Stimulated activated CD8-positive, alpha-beta memory T cell treated with anti-CD3 and anti-CD28 coated beads, Interleukin-15, amount 100 ng/mL, for 48 hours (primary cell): ENCODE measurements around the gene ZBED1.
"Not testable (repeated sequence)": the region's sequence is repeated elsewhere in the genome, so short reads cannot be mapped to it uniquely, and the experiment has no call there.

Experiments
- DNase-seq, 2 donors: peaks; one replicate each; pipeline ENCODE4 v3.0.0-alpha.2; 2020; ENCODE audit warnings: low read depth in 2 of 2

Gene ZBED1

DNA sequence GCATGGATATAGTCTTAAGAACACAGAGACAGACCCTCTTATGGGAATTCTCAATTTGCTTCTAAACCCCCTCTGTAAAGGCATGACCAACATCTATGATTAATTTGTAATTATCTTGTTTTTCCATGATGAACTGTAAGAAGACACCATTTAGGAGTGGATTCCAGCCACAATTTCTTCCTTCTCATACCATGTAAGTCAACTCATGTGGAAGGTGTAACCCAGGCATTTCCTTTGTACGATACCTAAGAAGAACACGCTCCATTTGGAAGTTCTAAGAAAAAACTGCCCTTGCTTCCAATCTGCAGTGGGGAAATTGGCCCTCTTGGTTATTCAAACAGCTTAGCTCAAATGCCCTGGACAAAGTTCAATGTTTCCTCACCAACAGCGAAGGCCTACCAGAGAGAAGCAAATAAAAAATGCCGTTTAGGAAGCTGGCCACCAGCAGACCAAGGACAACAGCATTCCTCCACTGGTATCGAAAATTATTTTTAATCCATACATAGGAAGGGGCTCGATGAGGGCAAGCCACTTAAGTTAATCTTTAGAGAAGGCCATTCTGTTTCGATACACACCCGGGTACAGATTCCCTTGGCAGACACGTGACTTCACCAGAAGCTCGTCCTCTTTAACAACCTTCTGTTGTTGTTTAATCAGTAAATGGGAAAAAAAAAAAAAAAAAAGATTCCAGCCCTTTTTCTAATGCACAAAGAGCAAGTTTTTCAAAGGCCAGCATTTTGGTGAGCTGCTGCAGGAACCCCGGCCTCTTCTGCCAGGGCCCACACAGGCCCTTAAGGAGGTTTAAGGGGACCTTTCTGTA is 2.6 kb downstream of the ZBED1 start:
- no peak for DNase-seq

DNA sequence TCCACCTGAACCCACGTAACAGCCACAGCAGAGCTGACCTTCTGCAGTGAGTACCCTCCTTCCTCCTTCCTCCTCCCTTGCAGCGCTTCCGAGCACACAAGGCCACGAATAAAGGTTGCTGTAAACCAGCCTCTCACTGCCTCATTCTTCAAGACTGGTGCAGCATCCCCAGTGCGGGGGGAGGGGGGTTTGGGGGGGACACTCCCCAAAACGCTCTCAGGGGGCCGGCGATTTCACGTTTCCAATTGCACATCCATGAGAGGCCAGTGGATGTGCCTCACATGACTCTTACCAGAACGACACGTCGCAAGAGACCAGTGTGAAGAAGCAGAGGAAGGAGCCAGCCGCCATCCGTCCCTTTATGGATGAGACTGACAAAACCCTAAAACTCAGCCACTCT is 5.2 kb downstream of the ZBED1 start:
- no peak for DNase-seq

DNA sequence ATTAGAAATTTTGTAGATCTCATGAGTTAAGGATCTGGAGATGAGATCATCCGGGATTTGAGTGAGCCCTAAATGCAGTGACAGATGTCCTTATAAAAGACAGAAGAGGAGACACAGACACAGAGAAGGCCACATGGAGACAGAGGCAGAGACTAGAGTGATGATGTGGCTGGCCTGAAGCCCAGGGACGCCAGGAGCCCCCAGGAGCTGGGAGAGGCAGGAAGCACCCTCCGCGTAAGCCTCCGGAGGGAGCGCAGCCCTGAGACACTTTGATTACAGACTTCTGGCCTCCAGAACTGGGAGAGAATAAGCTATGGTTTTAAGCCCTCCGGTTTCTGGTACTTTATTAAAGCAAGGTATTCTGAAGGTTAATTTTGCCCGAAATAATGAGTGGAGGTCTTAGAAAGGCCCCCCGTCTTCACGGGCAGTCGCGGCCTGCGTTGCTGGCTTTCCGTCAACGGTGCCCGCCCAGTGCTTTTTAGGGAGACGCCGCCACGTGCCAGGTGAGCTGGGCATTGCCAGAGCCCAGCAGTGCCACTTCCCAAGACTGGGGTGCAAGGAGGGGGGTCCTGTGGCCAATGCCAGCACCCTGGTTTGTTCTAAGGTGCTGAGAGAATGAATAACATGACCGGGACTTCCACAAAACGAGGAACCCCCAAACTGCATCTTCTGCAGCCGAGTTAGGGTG is 8.1 kb downstream of the ZBED1 start:
- DNase-seq = no peak

DNA sequence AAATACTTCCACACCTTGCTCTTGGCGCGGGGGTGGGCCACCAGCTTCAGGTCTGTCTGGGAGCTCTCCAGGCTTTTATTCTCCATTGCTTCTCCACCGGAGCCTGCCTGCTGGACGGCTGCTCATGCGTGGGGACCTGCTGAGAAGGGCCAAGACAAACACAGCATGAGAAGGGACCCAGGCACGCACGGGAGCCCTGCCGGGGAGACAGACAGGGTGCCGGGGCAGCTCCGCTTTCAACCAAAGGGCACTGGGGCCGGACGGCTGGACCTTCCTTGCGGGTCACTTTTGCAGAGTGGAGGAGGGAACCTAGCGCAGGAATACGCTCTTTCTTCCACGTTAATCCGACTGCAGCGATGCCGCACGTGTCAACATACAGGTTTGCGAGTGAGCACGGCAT is 10.1 kb downstream of the ZBED1 start:
- DNase-seq = no peak

DNA sequence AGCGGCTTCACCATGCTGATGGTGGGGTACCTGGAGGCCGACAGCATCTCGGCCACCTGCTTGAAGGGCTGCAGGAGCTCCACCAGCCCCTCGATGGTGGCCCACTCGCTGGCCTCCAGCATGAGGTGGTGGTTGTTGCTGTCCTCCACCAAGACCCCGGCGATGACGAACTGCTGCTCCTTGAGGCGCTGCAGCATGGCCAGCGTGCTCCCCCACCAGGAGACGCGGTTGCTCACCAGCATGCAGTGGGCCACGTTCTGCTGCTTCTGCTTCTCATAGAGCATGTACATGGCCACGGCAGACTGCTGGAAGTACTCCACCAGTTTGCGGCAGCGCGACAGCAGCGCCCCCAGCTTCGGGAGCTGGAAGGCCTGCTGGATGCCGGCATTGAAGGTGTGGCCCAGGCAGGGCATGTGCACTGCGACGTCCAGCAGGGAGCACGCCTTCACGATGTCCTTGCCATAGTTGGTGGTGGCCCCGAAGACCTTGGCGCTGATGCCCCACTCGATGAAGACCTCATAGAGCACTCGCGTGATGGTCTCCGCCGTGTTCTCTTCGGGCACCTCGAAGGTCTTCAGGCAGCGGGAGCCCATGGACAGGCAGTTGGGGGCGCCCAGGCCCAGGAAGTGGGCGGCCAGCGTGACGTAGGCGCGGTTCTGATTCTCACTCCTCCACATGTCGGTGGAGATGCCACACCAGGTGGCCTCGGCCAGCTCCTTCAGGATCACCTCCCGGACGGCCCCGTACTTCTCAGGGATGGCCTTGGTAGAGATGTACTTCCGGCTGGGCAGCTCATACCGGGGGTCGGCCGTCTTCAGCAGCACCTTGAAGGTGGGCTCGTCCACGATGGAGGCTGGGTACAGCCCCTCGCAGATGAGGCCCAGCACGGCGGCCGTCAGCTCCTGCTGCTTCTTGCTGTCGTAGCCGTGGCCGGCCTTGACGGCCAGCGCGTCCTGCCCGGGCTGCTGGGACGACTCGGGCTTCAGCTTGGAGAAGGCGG is 11.0 kb downstream of the ZBED1 start:
- DNase-seq = no peak

DNA sequence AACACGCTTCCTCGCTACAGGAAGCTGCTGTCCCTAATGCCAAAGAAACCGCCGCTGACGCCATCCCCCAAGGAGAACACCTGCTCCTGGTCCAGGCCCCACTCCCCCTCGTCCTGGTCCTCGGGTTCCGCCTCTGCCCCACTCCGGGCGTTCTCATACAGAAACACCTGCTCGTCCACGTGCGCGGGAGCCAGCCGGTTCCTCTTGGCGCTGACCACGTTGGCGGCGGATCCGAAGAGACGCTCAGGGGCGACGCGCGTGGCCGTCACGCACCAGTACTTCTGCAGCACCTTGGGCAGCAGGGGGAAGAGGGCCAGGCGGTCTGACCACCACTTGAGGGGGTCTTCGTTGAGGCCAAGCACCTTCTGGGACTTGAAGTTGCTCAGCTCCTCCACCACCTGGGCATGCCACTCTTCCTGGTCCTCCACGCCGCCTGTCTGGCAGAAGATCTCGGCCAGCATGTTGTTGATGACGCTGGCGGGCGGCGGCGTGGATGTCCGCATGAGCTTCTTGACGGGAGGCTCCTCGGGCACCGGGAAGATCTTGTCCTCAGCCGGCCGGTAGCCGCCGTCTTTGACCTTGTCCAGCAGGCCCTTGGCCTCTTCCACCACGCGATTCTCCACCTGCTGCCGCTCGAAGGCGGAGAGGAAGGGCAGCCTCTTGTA is 12.0 kb downstream of the ZBED1 start:
- DNase-seq = no peak

DNA sequence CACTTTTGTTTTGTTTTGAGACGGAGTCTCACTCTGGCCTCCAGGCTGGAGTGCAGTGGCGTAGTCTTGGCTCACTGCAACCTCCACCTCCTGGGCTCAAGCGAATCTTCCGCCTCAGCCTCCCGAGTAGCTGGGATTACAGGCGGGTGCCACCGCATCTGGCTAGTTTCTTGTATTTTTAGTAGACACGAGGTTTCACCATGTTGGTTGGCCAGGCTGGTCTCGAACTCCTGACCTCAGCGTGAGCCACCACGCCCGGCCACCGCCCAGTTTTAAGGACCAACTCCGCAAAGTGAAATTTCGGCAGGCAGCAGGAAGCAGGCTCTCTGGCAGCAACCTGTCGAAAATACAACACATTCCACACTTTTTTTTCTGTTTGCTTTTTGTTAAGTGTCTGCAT is 13.4 kb downstream of the ZBED1 start:
- DNase-seq = no peak

DNA sequence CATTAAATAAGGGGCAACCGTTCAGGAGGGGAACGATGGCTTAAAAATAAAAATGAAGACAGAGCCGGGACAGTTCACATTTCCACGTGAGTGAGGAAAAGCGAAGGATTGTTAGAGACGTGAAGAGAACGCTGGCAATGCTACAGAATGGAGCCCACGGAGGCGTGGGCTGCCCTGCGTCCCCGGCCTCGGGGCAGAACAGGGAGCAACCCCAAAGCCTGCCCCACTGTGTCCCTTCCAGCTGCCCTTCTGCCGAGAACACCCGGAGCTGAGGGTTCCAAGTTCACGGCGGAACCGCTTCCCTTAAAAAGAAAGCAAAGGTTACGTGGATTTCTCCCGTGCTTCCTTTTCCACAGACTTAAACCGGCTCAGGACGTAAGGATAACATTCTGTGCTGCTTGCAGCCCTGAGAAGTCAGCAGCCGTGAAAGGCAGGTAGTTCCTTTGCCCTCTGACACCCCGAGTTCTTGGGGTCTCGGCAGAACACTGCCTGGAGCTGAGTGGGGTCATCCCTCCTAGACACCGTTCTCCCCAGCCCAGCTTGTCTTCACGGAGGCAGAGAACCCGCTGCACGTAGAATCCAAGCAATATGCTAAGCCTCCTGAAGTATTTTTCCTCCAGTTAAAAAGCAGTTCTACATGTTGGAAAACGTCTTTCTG is 14.2 kb downstream of the ZBED1 start:
- DNase-seq = no peak

DNA sequence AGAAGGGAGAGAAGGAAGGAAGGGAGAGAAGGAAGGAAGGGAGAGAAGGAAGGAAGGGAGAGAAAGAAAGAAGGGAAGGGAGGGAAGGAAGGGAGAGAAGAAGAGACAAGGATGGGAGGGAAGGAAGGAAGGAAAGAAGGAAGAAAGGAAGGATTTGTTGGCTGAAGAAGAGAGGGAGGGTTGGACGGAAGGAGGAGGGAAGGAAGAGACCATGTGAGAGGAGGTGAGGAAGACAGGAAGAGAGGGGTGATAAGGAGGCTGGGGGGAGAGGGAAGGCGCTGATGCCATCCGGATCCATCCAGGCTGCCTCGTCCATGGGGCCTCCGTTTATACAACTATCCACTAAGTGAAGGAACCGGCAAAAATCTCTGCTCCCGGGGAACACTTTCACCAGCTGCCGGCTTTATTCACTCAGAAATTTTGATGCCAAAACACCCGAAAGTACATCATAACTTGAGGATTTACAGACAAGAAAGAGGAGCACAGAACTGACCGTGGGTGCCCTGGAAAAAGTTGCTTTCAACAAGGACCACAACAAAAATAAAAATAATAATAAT is 14.9 kb downstream of the ZBED1 start:
- no peak for DNase-seq

DNA sequence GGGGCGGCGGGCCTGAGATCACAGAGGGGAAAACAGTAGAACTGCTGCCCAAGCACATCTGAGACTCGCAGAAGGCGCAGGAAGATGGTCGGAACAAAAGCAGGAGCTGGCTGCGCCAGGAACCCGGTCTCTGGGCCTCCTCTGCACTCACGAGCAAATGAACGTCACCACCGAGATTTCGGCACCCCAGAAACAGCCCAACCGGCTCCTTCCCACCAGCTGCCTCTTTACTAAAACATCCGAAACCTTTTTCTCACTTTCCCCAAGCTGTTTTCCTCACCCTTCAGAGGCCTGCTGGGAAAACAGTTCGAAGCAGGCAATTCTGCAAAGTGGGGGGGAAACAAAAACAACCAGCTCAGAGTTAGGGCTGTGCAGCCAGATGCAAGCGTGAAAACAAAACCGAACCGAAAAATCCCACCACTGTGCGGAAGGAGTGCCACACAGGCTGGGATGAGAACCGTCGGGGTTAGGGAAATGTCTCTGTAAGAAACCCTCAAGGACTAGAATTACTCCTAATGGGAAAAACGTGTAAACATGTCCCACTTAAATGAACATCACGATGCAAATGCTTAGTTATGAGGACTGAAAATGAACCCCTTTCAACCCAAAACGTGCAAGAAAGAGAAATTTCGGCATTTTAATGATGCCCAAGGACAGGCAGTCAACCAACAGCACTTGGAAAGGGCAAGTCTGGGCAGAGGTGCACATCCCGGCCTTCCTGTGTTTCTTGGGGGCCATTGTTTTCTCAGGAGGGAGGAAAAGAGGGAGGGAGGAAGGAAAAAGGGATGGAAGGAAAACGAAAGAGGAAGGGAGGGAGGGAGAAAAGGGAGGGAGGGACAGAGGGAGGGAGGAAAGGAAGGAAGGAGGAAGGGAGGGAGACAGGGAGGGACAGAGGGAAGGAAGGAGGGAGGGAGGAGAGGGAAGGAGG is 15.8 kb downstream of the ZBED1 start:
- no peak for DNase-seq

DNA sequence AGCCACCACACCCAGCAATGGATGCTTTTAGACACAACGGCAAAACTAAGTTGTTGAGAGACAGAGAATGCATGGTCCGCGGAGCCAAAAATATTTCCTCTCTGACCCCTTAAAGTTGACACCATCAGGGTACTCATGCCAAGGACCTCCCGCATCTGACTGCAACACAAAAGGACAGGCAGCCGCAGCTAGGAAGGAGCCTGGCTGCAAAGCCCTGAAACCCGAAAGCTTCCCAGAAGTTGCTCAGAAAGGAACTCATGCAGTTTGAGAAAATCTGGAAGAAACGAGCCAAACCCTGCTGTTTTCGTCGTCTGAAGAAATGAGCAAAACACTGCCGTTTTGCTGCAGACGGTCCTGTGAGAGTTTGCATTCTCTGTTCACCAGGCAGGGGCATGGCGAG is 16.5 kb downstream of the ZBED1 start:
- DNase-seq = no peak

DNA sequence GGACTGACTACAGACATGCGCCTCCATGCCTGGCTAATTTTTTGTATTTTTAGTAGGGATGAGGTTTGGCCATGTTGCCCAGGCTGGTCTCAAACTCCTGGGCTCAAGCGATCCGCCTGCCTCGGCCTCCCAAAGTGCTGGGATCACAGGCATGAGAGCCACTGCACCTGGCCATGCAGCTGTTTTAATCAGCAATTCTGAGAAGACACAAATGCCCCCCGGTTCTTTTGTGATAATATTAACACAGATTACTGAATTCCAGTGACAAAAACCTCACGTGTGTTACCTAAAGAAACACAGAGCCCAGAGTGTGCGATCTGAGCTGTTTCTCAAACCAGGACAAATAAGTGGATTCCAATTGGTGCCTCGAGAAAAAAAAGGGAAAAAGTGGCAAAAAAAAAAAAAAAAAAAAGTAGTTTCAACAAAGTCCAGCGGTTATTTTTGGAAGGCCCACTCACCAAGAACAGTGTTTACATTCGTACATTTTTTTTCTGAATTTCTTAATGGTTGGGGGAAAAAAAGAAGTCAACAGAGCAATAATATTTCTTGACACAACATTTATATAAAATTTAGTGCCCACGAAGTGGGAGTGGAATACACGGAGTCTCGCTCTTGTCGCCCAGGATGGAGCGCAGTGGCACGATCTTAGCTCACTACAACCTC is 17.2 kb downstream of the ZBED1 start:
- DNase-seq = no peak

DNA sequence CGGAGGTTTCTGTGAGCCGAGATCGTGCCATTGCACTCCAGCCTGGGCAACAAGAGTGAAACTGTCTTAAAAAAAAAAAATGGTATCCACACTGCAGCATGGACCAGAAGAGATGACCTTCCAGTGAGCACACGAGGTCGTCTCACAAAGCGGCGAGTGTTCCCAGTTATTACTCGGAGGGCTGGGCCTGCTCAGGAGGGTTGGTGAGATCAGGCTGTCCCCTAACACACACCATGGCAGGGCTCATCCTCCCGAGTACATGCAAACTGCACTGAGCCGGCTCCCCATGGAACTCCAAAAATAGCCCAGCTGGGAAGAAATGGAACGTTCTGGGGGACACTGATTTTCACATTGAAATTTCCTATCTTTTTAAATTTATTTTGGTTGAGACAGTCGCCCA is 19.2 kb downstream of the ZBED1 start:
- not testable (repeated sequence) for DNase-seq

DNA sequence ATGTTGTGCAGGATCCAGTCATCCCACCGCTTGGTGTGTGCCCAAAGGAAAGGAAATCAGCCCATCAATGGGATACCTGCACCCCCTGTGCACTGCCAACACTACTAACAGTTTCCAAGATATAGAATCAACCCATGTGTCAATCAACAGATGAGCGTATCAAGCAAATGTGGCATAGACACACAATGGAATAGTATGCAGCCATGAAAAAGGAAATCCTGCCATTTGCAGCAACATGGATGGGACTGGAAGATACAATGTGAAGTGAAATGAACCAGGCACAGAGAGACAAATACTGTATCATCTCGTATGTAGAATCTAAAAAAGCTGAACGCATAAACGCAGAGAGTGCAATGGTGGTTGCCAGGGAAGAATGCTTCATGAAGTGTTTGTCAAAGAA is 20.8 kb downstream of the ZBED1 start:
- not testable (repeated sequence) for DNase-seq

DNA sequence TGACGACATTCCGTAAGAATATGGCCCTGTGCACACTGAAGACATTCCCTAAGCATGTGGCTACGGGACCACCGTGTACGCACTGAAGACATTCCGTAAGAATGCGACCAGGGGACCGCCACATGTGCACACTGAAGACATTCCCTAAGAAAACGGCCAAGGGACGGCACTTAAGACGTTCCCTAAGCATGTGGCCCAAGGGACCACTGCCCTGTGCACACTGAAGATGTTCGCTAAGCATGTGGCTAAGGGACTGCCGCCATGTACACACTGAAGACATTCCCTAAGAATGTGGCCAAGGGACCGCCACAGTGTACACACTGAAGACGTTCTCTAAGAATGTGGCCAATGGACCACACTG is 21.4 kb downstream of the ZBED1 start:
- DNase-seq = no peak

DNA sequence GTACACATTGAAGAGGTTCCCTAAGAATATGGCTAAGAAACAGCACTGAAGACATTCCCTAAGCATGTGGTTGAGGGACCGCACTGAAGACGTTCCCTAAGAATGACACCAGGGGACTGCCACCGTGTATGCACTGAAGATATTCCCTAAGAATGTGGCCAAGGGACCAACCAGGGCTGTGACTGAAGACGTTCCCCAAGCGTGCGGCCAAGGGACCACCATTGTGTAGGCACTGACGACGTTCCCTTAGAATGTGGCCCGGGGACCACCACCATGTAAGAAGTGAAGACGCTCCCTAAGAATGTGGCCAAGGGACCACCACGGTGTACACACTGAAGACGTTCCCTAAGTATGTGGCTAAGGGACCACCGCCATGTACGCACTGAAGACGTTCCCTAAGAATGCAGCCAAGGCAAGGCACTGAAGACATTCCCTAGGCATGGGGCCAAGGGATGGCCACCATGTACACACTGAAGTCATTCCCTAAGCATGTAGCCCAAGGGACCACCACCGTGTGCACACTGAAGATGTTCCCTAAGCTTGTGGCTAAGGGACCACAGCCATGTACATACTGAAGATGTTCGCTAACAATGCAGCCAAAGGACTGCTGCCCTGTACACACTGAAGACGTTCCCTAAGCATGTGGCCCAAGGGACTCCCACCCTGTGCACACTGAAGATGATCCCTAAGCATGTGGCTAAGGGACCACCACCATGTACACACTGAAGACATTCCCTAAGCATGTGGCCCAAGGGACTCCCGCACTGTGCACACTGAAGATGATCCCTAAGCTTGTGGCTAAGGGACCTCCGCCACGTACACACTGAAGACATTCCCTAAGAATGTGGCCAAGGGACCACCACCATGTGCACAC is 22.0 kb downstream of the ZBED1 start:
- DNase-seq = no peak

DNA sequence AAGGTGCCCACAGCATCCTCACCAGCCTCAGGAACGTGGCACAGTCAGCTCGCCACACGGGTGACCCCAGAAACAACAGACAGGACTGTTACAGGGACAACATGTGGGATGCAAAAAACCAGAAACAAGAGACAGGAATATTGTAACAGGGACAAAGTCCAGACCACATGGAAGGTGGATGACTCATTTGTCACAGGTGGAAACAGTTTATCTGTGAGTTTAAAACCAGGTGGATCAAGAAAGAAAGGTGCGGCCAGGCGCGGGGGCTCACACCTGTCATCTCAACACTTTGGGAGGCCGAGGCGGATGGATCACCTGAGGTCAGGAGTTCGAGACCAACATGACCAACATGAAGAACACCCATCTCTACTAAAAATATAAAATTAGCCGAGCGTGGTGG is 23.5 kb downstream of the ZBED1 start:
- not testable (repeated sequence) for DNase-seq
